ENCODE results near the gene NCKAP5.

GRCh38 chr2:133574186-133574585, 5.9 kb upstream of the NCKAP5 start:
- TF ChIP-seq, protein P1, sequence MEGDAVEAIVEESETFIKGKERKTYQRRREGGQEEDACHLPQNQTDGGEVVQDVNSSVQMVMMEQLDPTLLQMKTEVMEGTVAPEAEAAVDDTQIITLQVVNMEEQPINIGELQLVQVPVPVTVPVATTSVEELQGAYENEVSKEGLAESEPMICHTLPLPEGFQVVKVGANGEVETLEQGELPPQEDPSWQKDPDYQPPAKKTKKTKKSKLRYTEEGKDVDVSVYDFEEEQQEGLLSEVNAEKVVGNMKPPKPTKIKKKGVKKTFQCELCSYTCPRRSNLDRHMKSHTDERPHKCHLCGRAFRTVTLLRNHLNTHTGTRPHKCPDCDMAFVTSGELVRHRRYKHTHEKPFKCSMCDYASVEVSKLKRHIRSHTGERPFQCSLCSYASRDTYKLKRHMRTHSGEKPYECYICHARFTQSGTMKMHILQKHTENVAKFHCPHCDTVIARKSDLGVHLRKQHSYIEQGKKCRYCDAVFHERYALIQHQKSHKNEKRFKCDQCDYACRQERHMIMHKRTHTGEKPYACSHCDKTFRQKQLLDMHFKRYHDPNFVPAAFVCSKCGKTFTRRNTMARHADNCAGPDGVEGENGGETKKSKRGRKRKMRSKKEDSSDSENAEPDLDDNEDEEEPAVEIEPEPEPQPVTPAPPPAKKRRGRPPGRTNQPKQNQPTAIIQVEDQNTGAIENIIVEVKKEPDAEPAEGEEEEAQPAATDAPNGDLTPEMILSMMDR (IDR thresholded peaks at IDR 0.05; ENCODE audit: insufficient read depth, low read length) = no peak
- TF ChIP-seq, protein P2, sequence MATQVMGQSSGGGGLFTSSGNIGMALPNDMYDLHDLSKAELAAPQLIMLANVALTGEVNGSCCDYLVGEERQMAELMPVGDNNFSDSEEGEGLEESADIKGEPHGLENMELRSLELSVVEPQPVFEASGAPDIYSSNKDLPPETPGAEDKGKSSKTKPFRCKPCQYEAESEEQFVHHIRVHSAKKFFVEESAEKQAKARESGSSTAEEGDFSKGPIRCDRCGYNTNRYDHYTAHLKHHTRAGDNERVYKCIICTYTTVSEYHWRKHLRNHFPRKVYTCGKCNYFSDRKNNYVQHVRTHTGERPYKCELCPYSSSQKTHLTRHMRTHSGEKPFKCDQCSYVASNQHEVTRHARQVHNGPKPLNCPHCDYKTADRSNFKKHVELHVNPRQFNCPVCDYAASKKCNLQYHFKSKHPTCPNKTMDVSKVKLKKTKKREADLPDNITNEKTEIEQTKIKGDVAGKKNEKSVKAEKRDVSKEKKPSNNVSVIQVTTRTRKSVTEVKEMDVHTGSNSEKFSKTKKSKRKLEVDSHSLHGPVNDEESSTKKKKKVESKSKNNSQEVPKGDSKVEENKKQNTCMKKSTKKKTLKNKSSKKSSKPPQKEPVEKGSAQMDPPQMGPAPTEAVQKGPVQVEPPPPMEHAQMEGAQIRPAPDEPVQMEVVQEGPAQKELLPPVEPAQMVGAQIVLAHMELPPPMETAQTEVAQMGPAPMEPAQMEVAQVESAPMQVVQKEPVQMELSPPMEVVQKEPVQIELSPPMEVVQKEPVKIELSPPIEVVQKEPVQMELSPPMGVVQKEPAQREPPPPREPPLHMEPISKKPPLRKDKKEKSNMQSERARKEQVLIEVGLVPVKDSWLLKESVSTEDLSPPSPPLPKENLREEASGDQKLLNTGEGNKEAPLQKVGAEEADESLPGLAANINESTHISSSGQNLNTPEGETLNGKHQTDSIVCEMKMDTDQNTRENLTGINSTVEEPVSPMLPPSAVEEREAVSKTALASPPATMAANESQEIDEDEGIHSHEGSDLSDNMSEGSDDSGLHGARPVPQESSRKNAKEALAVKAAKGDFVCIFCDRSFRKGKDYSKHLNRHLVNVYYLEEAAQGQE (IDR thresholded peaks at IDR 0.05; ENCODE audit: insufficient replicate concordance, low read depth) = no peak
- TF ChIP-seq SPI1 (IDR thresholded peaks at IDR 0.05; ENCODE audit: borderline replicate concordance, low read depth) = no peak

All from HL-60 (cell line).